ENCODE results near the gene CIART. TPM values are rescaled to one million over a fixed set of nuclear protein-coding genes. Genes with fewer than 3 reads are reported as not detected.

Gene CIART
- total and polyA plus RNA-seq, 2 of the 8 experiments (the other 6 are each of a cell fraction or from before 2014, with no cell fraction given), result 9.6 to 33.3 TPM

DNA sequence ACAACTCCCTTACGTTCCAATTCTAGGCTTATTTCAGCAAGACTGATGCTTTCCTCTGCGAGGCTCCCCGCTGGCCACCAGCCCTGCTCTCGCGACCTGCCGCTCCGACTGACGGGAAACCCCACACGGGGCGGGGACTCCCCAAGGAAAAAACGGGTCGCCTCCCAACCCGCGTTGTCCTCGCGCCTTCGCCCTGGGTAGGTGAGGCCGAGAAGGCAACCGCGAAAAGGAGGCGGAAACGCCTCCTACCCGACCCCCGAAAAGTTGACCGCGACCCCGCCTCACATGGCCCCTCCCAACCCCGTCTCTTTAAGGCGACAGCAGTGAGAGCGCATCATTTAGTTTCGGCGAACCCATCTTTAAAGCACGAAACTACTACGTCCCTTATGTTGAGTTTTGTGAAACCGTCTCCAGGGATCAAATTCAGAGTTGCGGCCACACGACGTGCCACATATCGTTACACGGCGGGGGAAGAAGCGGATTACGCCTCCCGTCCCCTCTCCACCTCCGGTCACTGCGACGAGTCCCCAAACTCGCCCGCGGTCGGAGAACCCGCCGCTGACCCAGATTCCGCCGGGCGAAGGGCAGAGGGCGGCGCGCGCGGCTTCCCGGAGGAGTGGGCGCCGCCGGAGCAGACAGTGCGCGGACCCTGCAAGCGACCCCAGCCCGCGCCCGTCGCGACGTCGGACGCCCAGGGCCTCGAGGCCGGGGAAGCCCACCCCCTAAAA is 47.6 kb upstream of the CIART start:
- FAIRE-seq (no peak), DNase-seq (ENCODE audit: low read depth in 1 of 2, low spot score in 2 of 2) (peak in 1 of 2 experiments; percentile 87)
- Histone ChIP-seq H3K4ac (replicated peaks; ENCODE audit: insufficient read length, low read depth, low read length) (peak overlapping the region; percentile 50), H3K27ac (ENCODE audit: low read depth, low read length) (peak overlapping the region; percentile 74), H3K14ac (ENCODE audit: insufficient read length) (peak overlapping the region; percentile 91), H3K18ac (ENCODE audit: extremely low read depth, low read length) (peak overlapping the region; percentile 83), H2BK120ac (replicated peaks; ENCODE audit: low read depth, low read length) (no peak overlapping the region), H2AFZ (ENCODE audit: low read length) (no peak overlapping the region), H3K56ac (replicated peaks; ENCODE audit: insufficient read length, low read depth, low read length) (peak overlapping the region; percentile 43), H2BK12ac (ENCODE audit: low read depth, low read length) (no peak overlapping the region; the same call in 1 of the 2 replicates), H3K4me2 (ENCODE audit: insufficient read depth in 1 of 2, low read depth in 2 of 2, low read length in 2 of 2) (peak overlapping the region; percentile 77 to 86), H4K91ac (replicated peaks; ENCODE audit: insufficient read length, low read length) (peak overlapping the region; percentile 29), H3K9ac (replicated peaks in 1 of 4; ENCODE audit: extremely low read depth in 1 of 4, low read depth in 3 of 4, low read length in 3 of 4) (peak overlapping the region; percentile 93 to 99 (median 95)), H4K20me1 (replicated peaks in 1 of 2; ENCODE audit: control insufficient read depth in 1 of 2, insufficient read depth in 2 of 2, low read length in 2 of 2) (peaks cover 0 to 2% of the 10 kb centered on the region in 2 experiments), H3K9me3 (ENCODE audit: insufficient read depth in 2 of 2, low read depth in 1 of 2, low read length in 1 of 2) (no peaks in the 10 kb centered on the region), H3K23ac (ENCODE audit: insufficient read length) (no peak overlapping the region), H2BK5ac (ENCODE audit: low read depth, low read length) (peak overlapping the region; percentile 95), H3K27me3 (replicated peaks in 1 of 4; ENCODE audit: control insufficient read depth in 3 of 4, extremely low read depth in 1 of 4, insufficient read depth in 3 of 4, low read length in 3 of 4) (no peaks in the 10 kb centered on the region), H4K8ac (ENCODE audit: extremely low read depth, insufficient read depth, low read length) (peak overlapping the region; percentile 92), H3K23me2 (ENCODE audit: low read depth, low read length) (peaks cover 10% of the 10 kb centered on the region), H3K79me1 (ENCODE audit: low read depth, low read length) (no peaks in the 10 kb centered on the region; the same call in 1 of the 2 replicates), H4K5ac (ENCODE audit: insufficient read length, low read depth, low read length) (peak overlapping the region; percentile 85), H2AK5ac (ENCODE audit: low read depth, low read length) (no peak overlapping the region), H3K79me2 (ENCODE audit: control insufficient read depth in 1 of 2, insufficient read depth in 2 of 2, low read length in 2 of 2) (peaks cover 22 to 59% of the 10 kb centered on the region in 2 experiments), H2BK20ac (ENCODE audit: low read length) (no peak overlapping the region), H3K4me3 (ENCODE audit: extremely low read depth in 1 of 4, insufficient read depth in 2 of 4, low read depth in 3 of 4, low read length in 4 of 4) (peak overlapping the region; percentile 84 to 99 (median 98)), H3K4me1 (replicated peaks in 1 of 4; ENCODE audit: control insufficient read depth in 3 of 4, insufficient read depth in 4 of 4, low read length in 3 of 4) (peaks cover 0 to 6% (median 2%) of the 10 kb centered on the region in 4 experiments; a peak in 5 of 7 replicates), H2BK15ac (ENCODE audit: low read length) (no peak overlapping the region), H3K36me3 (ENCODE audit: control insufficient read depth in 2 of 4, insufficient read depth in 4 of 4, low read length in 3 of 4) (peaks cover 0 to 16% (median 0%) of the 10 kb centered on the region in 4 experiments; a peak in 5 of 8 replicates)
- POLR2A ChIA-PET (ENCODE audit: partially characterized antibody), result interaction anchor here (0.6 to 5.6 kb wide), 18 partner anchors 8 to 260 kb away, joined by 3 to 61 read pairs (median 5); partner anchors contain the start of genes APH1A, C1orf54 and CA14
- CTCF ChIA-PET (ENCODE audit: partially characterized antibody), result interaction anchor here (0.9 to 1.6 kb wide), 2 partner anchors 22 to 298 kb away, joined by 4 to 5 read pairs; no protein-coding TSS in a partner anchor
- 1% methylated on average over 72 of the region's 78 CpGs; no CpG with 5 or more reads in 1 of the 2 experiments for WGBS, 2 experiments (ENCODE audit: extremely low coverage in 1 of 2, insufficient coverage in 1 of 2, insufficient read length in 1 of 2, insufficient replicate concordance in 2 of 2, low coverage in 1 of 2, low lambda C conversion rate in 2 of 2, missing lambda C conversion rate in 1 of 2)
- TF ChIP-seq CREB1 (IDR thresholded peaks at IDR 0.05) (peak; percentile 88), BRCA1 (IDR thresholded peaks at IDR 0.05; ENCODE audit: low read depth, low read length) (peak; percentile 30; the same call in 1 of the 2 replicates), TAF1 (IDR thresholded peaks at IDR 0.05; ENCODE audit: low read depth, low read length) (peak; percentile 85), ASH2L (IDR thresholded peaks at IDR 0.05; ENCODE audit: low read length) (peak; percentile 70), SAP30 (IDR thresholded peaks at IDR 0.05; ENCODE audit: insufficient read depth, insufficient replicate concordance, low read length) (peak; percentile 59), TBP (IDR thresholded peaks at IDR 0.05; ENCODE audit: low read depth, low read length) (peak; percentile 90), MAFK (IDR thresholded peaks at IDR 0.05; ENCODE audit: low read depth, low read length) (no peak), RXRA (IDR thresholded peaks at IDR 0.05; ENCODE audit: insufficient read depth, low read depth, low read length) (no peak), FOSL1 (IDR thresholded peaks at IDR 0.05; ENCODE audit: insufficient read depth, low read depth, low read length) (no peak)
- TF ChIP-seq, protein P1, sequence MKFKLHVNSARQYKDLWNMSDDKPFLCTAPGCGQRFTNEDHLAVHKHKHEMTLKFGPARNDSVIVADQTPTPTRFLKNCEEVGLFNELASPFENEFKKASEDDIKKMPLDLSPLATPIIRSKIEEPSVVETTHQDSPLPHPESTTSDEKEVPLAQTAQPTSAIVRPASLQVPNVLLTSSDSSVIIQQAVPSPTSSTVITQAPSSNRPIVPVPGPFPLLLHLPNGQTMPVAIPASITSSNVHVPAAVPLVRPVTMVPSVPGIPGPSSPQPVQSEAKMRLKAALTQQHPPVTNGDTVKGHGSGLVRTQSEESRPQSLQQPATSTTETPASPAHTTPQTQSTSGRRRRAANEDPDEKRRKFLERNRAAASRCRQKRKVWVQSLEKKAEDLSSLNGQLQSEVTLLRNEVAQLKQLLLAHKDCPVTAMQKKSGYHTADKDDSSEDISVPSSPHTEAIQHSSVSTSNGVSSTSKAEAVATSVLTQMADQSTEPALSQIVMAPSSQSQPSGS (IDR thresholded peaks at IDR 0.05; ENCODE audit: low read length), result no peak
